Stimulated activated CD4-positive, alpha-beta T cell treated with anti-CD3 and anti-CD28 coated beads, TNF-alpha, amount 100 ng/mL, for 24 hours (primary cell): ENCODE results near the gene LILRB5.
"Not testable (repeated sequence)": the region's sequence is repeated elsewhere in the genome, so short reads cannot be mapped to it uniquely, and the experiment has no call there.

Experiments
- DNase-seq, 3 experiments: peaks; one replicate each; pipeline ENCODE4 v3.0.0-alpha.2; 2020; ENCODE audit warnings: low read depth in 3 of 3

Gene LILRB5

DNA sequence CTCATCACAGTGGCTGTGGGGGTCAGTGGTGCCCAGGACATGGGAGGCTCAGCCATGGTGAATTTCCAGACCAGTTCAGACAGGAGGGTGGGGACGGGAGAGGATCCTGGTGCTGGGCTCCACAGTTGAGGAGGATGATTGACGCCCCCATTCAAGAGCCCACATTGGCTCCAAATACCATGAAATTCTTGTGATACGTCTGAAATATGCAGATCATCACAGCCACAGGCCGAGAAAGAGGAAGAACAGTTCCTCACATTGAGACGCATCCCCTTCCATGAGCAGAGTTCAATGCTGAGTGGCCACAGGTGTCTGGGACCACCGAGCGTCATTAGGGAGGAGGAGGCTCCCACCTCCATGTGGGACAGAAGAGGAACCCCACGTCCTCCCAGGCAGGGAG, 13.3 kb downstream of the LILRB5 start:
- DNase-seq: not testable (repeated sequence)

DNA sequence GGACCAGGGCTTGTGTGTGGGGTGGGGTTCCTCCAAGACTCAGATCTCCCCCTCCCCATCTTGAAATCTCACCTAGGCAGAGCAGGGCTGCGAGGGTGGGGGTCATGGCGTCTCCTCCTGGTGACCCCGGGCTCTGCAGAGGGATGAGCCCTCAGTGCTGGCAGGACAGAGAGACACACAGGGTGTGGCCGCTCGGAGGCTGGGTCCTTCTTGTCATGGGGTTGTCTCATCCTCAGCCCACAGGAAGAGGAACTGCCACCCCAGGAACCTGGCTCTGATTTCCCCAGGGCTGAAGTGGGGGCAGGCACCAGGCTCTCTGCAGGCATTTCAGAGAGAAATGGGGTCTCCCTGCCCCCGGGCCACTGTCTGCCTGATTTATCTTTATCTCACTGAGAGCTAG, 14.4 kb downstream of the LILRB5 start, which contains the start of gene LILRA6:
TSS of gene LILRA6 (minus strand) at position 145 of the 400 bp plus-strand sequence.
- DNase-seq: not testable (repeated sequence)

DNA sequence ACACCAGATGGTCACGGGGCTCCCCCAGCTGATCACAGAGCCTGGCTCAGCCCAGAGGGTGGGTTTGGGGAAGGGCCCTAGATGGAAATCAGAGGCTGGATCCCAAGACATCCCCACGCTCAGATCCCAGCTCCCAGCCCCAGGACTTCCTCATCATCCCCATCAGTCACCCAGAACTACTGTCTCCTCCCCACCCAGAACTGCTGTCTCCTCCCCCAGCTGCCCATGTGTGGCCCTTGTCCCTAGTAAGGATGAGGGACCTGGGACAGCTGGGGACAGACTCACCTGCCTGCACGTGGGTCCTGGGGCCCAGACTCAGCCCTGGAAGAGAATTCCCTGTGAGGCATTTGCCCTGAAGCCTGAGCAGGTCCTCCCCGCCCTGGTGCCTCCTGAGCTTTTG, 14.8 kb downstream of the LILRB5 start:
- not testable (repeated sequence) for DNase-seq

DNA sequence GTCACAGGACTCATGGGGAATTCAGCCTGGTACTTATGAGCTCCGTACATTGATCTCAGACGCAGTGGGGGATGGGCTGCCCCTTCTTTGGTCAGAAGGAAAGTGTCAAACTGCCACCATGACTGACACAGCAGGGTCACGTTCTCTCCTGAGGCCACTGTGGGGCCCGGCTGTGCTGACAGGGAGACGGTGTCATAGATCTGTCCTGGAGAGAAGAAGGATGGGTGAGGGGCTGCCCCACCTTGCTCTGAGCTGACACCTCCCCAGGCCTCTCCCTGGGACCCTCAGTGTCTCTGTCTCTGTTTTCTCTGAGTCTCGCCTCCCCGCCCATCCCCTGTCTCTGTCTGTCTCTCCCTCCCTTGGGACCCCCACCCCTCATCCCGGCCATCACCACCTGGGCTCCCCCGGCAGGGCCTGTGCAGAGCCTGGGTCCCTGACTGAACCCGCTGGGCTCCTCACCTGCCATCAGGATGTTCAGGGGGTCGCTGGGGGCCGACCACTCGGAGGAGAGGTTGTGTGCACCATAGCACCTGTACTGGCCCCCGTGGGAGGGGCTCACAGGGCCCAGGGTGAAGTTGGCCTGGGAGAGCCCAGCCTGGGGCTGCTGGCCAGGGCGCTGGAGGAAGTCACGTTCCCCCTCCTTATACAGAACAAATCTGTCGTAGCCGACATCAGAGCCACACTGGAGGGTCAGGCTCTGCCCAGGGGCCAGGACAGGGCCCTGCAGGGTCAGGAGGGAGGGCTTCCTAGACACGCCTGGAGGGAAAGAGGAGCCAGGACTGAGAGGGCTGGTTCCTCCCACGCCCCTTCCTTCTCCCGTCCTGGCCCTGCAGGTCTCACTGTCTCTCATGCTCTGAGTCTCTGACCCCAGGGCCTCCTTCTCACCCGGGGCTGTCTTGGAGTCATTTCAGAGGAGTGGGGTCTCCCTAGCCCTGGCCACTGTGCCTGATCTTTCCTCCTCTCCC, 16.4 kb downstream of the LILRB5 start:
- DNase-seq: not testable (repeated sequence)

DNA sequence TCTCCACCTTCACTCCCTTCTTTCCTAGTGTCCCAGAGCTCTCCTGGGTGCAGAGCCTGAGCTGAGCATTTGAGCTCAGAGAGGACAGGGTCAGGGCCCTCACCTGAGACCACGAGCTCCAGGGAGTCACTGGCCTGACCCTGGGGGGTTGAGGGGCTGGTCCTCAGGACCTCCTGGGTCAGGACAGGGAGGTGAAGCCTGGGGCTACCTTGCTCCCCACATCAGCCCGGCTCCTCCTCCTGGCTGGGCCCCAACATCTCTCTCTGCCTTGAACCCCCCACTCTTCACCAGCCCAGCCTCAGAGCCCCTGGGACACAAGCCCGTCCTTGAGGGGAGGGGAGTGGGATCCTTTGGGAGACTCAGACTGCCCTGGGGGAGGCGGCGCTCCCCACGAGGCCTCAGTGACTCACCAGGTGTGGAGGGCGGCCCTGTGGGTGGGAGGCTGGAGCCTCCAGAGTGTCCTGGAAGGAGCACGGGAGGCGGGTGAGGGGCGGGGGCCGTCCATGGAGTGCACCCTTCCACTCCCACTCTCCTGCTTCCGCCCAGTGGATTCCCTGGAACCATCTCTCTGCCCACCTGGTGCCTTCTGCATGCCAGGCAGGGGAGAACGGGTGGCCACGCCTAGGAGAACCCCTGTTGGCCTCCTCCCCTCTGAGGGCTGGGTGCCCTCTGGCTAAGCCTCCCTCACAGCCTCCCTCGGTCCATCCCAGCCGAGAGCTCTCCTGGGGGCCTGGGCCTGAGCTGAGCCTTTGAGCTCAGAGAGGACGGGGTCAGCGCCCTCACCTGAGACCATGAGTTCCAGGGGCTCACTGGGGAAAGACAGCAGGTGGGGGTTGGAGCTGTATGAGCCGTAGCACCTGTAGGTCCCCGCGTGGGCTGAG, 17.3 kb downstream of the LILRB5 start:
- not testable (repeated sequence) for DNase-seq

DNA sequence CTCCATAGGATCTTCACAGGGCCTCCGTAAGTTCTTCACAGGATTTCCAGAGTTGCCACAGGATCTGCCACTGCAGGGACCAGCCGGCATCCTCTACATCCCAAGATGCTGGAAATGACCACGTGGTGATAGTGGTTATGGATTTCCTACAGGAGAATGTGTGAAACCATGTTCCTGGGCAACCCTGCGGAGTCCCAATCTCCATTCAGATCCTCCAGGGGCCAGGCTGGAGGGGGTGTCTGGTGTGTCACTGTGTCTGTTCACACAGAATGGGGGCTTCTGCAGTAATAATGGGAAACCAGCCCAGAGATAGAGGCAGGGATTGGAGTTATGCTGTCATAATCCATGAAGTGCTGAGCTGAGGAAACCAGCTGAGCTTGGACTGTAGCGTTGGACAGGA, 23.1 kb downstream of the LILRB5 start:
- DNase-seq: no peak

DNA sequence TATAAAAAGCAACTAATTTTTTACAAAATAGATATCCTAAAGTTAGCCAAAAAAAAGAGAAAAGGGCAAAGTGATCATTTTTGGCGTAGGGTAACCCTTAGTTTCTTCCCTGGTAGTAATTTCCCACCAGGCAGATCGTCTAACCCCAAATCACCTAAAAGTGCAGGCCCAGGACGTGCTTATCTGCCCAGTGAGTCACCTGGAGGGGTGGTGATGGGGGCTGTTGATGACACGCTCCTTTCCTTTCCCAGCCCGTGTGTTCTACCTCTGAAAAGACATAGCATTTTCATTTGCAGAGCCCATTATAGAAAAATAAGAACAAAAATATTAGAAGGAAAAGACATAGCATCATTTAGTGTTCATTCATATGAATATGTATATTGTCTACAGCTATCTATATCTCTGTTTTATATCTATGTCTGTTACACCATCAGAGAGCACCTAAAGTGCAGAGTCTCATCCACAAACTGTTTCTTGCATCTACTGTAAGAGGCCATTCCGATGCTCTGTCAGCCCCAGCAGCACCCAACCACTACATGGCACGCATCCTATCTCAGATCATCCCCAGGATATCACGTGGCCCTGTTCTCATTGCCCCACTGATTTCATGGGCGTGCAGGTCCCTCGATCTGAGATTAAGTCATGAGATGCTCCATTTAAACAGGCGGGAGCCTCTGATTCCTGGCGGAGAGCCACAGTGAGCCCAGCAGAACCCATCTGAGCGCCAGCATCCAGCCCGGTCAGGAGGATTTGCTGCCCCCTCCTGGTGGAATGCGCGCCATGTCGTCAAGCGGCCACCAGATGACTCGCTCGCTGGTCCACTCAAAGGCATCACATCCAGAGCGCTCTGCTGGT, 25.8 kb downstream of the LILRB5 start:
- DNase-seq: peak; percentile 75 to 87 (median 81)

DNA sequence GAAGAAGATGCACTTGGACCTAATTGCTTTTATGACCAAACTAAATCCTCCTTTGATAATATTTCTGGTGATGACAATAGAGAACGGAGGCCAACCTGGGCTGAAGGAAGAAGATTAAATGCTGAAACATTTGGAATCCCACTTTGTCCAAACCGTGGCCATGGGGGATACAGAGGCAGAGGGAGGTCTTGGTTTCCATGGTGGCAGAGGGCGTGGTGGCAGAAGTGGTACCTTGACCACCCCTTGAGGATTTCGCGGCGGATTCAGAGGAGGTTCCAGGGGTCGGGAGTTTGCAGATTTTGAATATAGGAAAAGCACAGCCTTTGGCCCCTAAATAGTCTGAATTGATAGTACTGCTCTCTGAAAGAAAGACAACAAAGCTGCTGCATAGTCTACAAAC, 27.0 kb downstream of the LILRB5 start:
- DNase-seq: no peak

DNA sequence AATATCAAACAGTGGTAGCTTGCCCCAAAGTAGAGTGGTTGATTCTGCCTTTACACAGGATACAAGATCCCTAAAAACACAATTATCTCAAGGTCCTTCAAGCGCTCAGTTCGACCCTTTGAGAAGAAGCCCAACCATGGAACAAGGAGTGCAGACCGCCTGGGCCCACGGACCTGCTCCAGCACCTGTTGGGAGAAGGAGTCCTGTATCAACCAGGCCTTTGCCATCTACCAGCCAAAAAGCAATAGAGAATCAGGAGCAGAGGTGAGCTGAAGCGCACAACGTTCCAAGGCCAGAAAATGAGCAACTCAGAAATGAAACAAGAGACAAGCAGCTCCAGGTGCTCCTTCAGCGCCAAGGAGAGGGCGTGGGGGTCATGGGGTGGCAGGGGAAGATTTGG, 27.9 kb downstream of the LILRB5 start:
- no peak for DNase-seq

DNA sequence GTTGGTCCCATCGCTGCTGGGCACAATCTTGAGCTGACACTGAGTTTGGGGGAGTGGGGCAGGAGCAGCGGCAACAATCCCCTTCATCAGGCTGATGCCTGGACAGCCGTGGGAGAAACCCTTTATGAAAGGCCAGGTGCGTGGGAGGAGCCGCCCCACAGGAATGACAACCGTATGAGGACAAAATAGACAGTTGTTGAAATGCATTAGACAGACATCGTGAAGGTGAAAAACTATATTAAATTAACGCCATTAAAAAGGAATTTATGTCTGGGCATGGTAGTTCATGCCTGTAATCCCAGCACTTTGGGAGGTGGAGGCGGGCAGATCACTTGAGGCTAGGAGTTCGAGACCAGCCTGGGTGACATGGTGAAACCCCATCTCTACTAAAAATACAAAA, 32.5 kb downstream of the LILRB5 start:
- DNase-seq: not testable (repeated sequence)

DNA sequence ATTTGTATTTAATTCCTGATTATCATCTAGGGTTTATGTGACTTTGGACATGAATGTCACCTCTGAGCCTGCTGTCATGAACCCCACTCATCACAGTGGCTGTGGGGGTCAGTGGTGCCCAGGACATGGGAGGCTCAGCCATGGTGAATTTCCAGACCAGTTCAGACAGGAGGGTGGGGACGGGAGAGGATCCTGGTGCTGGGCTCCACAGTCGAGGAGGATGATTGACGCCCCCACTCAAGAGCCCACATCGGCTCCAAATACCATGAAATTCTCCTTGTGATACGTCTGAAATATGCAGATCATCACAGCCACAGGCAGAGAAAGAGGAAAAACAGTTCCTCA, 33.2 kb downstream of the LILRB5 start:
- DNase-seq: not testable (repeated sequence)

DNA sequence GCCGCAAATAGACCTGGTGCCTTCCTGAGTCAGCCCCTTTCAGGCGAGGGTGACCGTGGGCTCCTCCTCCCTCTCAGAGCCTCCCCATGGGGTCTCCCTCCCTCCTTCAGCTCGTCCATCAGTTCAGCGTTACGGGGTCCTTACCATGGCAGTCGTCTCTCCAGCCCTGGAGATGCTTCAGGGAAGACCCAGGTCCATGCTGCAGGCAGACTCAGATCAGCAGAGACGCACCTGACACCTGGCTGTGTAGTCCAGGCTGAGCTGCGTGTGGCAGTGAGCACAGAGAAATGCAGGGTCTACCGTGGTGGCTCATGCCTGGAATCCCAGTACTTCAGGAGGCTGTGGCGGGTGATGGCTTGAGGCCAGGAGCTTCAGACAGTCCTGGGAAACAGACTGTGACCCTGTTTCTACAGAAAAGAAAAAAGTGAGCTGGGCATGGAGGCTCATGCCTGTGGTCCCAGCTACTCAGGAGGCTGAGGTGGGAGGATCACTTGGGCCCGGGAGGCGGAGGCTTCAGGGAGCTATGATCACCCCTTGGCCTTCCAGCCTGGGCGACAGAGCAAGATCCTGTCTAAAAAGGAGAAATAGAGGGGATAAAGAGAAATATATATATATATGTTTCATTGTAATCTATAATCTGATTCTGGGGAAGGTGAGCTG, 33.7 kb downstream of the LILRB5 start:
- DNase-seq: not testable (repeated sequence)

DNA sequence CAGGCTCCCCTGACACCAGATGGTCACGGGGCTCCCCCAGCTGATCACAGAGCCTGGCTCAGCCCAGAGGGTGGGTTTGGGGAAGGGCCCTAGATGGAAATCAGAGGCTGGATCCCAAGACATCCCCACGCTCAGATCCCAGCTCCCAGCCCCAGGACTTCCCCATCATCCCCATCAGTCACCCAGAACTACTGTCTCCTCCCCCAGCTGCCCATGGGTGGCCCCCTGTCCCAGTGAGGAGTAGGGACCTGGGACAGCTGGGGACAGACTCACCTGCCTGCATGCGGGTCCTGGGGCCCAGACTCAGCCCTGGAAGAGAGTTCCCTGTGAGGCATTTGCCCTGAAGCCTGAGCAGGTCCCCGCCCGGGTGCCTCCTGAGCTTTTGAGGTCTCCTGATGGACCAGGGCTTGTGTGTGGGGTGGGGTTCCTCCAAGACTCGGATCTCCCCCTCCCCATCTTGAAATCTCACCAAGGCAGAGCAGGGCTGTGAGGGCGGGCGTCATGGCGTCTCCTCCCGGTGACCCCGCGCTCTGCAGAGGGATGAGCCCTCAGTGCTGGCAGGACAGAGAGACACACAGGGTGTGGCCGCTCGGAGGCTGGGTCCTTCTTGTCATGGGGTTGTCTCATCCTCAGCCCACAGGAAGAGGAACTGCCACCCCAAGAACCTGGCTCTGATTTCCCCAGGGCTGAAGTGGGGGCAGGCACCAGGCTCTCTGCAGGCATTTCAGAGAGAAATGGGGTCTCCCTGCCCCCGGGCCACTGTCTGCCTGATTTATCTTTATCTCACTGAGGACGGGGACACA, 34.4 kb downstream of the LILRB5 start, which contains the start of gene LILRB3:
TSS of gene LILRB3 (minus strand) at position 534 of the 803 bp plus-strand sequence. CDS start at position 503, 31 bp downstream.
- not testable (repeated sequence) for DNase-seq

DNA sequence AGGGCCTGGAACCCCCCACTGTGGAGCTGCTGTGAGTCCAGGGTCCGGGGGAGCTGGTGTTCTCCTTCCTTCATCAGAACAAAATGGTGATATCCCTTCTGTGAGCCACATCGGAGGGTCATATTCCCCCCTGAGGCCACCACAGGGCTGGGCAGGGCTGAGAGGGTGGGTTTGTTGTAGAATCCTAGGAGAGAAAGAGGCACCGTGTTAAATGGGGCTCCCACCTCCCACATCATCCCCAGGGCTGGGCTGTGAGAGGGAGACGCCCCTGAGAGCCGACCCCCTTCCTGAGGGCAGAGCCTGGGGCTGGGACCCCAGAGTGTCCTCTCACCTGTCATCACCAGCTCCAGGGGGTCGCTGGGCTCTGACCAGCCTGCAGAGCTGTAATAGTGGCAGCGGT, 35.1 kb downstream of the LILRB5 start:
- DNase-seq: not testable (repeated sequence)

DNA sequence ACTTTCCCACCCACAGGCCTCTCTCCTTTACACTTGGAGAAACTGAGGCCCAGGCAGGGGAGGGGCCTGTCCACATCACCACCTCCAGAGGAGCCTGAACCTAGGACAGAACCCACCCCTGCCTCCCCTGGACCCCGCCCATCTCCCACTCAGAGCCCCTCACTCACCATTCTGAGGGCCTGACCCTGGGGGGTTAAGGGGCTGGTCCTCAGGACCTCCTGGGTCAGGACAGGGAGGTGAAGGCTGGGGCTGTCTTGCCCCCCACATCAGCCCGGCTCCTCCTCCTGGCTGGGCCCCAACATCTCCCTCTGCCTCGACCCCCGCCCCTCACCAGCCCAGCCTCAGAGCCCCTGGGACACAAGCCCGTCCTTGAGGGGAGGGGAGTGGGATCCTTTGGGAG, 37.4 kb downstream of the LILRB5 start:
- DNase-seq: not testable (repeated sequence)

DNA sequence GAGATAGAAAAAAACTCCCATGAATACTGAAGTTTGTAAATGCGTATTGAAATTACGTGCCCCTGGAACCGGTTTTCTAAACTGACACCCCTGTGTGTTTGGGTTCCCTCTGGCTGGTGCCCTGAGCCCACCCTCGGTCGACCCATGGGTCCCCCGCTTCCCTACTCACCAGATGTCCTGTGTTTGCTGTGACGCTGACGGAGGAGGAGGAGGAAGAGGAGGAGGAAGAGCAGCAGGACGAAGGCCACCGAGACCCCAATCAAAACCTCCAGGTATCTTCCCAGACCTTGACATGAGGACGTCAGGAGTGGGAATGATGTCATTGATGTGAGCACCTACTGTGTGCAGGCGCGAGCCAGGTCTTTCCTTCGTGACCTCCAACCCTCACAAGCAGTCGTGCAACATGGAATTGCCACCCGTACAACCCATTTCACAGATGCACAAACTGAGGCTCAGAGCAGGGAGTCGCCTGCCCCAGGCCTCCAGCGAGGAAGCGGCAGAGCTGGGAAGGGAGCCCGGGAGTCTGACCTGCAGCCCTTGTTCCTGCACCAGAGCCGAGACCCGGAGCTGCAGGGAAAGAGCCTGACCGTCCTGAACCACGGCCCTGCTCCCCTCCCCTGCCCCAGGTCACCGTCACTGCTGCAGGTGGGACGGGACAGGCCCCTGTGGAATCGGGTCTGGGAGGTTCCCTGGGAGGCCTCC, 38.0 kb downstream of the LILRB5 start:
- no peak for DNase-seq

DNA sequence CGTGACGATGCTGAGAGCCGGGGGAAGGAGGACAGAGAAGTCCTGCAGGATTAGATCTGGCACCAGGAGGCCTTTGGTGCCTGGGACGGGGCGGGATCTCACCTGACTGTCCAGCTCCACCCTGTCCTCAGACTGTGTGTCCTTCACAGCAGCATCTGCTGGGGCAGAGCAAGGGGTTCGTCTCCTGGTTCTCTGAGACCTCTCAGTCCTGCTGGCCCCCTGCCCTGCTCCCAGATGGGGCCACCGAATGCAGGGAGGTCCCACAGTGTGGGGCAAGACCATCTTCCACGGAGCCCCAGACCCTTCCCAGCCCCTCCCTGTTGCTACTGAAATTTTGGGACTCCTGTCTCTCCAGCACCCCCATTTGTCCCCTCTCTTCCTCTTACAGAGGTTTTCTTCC, 38.8 kb downstream of the LILRB5 start:
- DNase-seq: no peak

DNA sequence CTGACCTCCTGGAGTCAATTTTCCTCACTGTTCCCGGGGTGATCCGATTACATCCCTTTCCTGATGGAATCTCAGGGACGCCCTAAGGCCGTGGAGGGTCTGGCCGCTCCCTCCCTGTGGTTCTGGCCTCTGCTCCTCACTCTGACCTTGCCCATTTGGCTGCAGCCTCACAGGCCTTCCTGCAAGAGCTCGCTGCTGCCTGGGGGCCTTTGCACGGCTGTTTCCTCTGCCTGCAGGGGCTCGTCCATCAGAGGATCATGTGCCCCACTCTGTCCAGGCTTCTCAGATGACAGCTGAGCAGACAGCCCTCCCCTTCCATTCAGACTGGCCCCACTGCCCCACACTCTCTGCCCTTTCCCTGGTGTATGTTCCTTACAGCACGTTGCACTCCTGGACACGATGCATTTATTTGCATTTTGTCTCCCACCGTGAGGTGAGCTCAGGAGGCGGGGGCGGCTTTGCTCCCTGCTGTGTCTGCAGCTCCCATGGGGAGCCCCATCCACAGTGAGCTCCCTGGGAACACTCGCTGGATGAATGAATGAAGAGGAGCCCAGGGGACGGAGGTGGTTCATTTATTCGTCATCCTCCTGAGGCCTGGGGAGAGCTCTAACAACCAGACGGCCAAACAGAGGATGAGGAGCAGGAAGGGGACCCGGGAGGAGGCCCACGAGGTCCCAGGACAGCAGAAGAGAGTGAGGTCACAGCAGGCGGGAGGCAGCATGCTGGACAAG, 39.4 kb downstream of the LILRB5 start:
- not testable (repeated sequence) for DNase-seq

DNA sequence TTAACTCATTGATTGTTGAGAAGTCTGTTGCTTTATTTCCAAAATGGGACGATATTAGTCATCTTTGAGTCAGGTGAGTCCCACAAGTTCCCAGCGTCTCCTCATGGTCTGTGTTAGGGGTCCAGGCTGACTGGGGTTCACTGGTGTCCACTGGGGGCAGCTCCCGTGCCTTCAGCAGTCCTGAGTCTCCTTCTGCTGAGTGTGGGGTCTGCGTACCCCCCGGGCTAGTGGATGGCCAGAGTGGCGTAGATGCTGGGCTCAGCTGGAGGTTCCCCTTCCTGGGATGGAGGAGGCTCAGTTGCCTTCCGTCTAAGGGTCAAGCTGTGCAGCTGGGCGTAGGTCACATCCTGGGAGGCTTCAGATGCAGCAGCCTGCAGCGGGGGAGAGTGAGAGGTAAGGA, 40.2 kb downstream of the LILRB5 start:
- no peak for DNase-seq
